Lung (tissue), 12 donors: ENCODE measurements around the gene OR51A7. TPM values are rescaled to one million over a fixed set of nuclear protein-coding genes. Genes with fewer than 3 reads are reported as not detected.

Experiments
- ATAC-seq: fragments of 200-7000 bp; cut with Tn5 transposase; one replicate; pipeline ENCODE4 v1.9.1; 2020; ENCODE audit warnings: moderate number of reproducible peaks; ENCODE audit not compliant: insufficient read depth, low FRiP score
- DNase-seq, 3 donors: peaks; one replicate each; pipeline ENCODE4 v3.0.0-alpha.2; 2013 to 2017
- H3K27ac ChIP-seq, 2 donors: one replicate each; pipeline ENCODE4 v1.5.1; 2013; ENCODE audit warnings: mild to moderate bottlenecking in 2 of 2, moderate library complexity in 2 of 2, control low read depth in 1 of 2, inconsistent platforms in 1 of 2, low read depth in 1 of 2, low read length in 1 of 2
- H3K27me3 ChIP-seq, 3 donors: one replicate each; pipeline ENCODE4 v1.5.1; 2013; ENCODE audit warnings: low read length in 2 of 3; ENCODE audit not compliant: control insufficient read depth in 3 of 3, insufficient read depth in 3 of 3
- H3K36me3 ChIP-seq, 4 donors: one replicate each; pipeline ENCODE4 v1.5.1; 2013; ENCODE audit warnings: low read length in 4 of 4, mild to moderate bottlenecking in 1 of 4, moderate library complexity in 1 of 4; ENCODE audit not compliant: control insufficient read depth in 4 of 4, insufficient read depth in 4 of 4
- H3K4me1 ChIP-seq, 5 donors: one replicate each; pipeline ENCODE4 v1.5.1; 2013; ENCODE audit warnings: low read length in 5 of 5, mild to moderate bottlenecking in 2 of 5, moderate library complexity in 1 of 5; ENCODE audit not compliant: control insufficient read depth in 5 of 5, insufficient read depth in 5 of 5
- H3K4me3 ChIP-seq: one replicate; pipeline ENCODE4 v1.5.1; 2013; ENCODE audit warnings: mild to moderate bottlenecking, control low read depth, moderate library complexity
- H3K9ac ChIP-seq, 2 donors: one replicate each; pipeline ENCODE4 v1.5.1; 2013; ENCODE audit warnings: low read length in 2 of 2, control low read depth in 1 of 2; ENCODE audit not compliant: insufficient read depth in 1 of 2
- H3K9me3 ChIP-seq, 4 donors: one replicate each; pipeline ENCODE4 v1.5.1; 2013; ENCODE audit warnings: low read length in 3 of 4, mild to moderate bottlenecking in 1 of 4, moderate library complexity in 1 of 4; ENCODE audit not compliant: control insufficient read depth in 4 of 4, insufficient read depth in 3 of 4
- CTCF ChIP-seq: IDR thresholded peaks from 2 replicates; pipeline ENCODE4 v1.5.1; 2012; ENCODE audit warnings: mild to moderate bottlenecking; ENCODE audit errors: control extremely low read depth, extremely low read depth
- WGBS, 2 donors: extraction: QIAGEN DNeasy Blood & Tissue Kit; methylation state at CpG; one replicate each; pipeline ENCODE4 v1.1.7; 2013; 5-methylcytosine and 5-hydroxymethylcytosine counted together
- polyA plus RNA-seq, 2 donors: library from polyadenylated mRNA; stranded (reverse); fragments of 200-250 nt; gene quantifications; one replicate each; pipeline ENCODE4 v1.2.1, GENCODE V29; 2013
- total RNA-seq, 2 donors: library from RNA; depleted of rRNA in 1 of 2; stranded (reverse); fragments of >200 nt in 1 of 2; gene quantifications; one replicate each; pipeline ENCODE4 v1.2.1, GENCODE V29; 2014 to 2021
- donor health status: control.
- donor health status: control.
- donor health status: Bipolar disorder and iron deficiency.
- donor health status: healthy.
- donor health status: DM: yes; HTN: yes; CAD: no.

Gene OR51A7
- total and polyA plus RNA-seq, 4 donors, result not detected

DNA sequence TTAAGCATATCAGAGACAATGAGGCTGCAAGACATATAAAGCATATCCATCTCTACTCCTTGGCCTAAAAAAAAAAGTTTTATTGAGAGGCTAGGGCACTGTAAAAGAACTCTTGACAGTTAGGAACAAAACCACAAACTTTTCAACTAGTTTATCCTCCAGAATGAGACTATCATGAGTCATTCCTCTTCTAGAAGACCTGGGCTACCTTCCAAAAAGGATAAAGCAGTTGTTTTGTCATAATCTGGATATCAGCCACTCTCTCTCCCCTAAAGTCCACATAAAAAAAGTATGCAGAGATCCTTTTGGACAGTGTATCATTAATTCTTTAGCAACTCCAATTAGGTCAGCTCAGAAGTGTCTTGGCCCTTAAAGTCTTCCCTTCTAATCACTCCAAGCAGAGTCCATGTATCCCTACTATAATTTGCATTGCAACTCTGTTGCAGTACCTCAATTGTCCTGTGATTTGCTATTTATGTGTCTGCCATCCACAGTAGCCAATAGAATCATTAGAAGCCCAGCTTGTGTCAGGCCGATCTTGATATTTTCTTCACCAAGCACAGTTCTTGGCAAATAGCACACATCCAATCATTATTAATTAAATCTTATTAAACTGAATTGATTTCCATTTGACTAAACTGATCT lies 11.5 kb upstream of the OR51A7 start:
- Histone ChIP-seq H3K36me3 (no peaks in the 10 kb centered on the region), H3K9ac (no peak overlapping the region), H3K27me3 (no peaks in the 10 kb centered on the region), H3K4me1 (no peaks in the 10 kb centered on the region), H3K27ac (no peak overlapping the region), H3K4me3 (no peak overlapping the region), H3K9me3 (peaks cover 0 to 2% (median 0%) of the 10 kb centered on the region in 4 donors)
- ATAC-seq, result peak; percentile 19
- no peak for TF ChIP-seq CTCF
- no peak for DNase-seq
- WGBS, 2 donors, result 92 to 98% methylated on average over 1 of the region's 1 CpG

DNA sequence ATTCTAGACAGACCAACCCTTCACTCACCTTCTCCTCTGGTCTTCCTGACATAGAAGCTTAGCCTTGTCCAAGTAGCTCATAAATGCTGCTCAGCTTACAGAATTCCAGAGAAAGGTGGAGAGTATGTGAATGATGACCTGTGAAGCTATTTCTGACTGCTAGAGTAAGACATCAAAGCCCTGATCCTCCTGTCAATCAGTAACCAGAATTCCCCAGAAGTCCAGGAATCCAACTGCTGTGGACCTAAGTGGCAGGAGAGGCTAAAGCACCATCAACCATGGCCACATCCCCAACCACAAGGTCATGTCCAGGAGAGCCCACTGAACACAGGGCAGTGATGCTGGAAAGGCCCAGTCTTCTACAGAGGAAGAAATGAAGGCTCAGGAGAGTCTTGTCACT lies 13.0 kb downstream of the OR51A7 start:
- H3K36me3 ChIP-seq, result no peaks in the 10 kb centered on the region
- H3K27me3 ChIP-seq, result no peaks in the 10 kb centered on the region
- H3K9me3 ChIP-seq, result peaks cover 0 to 3% (median 1%) of the 10 kb centered on the region in 4 donors
- no peak overlapping the region for H3K27ac ChIP-seq
- TF ChIP-seq CTCF, result no peak
- no peaks in the 10 kb centered on the region for H3K4me1 ChIP-seq
- no peak overlapping the region for H3K9ac ChIP-seq
- DNase-seq (no peak), ATAC-seq (no peak)
- H3K4me3 ChIP-seq, result peak overlapping the region; percentile 13

DNA sequence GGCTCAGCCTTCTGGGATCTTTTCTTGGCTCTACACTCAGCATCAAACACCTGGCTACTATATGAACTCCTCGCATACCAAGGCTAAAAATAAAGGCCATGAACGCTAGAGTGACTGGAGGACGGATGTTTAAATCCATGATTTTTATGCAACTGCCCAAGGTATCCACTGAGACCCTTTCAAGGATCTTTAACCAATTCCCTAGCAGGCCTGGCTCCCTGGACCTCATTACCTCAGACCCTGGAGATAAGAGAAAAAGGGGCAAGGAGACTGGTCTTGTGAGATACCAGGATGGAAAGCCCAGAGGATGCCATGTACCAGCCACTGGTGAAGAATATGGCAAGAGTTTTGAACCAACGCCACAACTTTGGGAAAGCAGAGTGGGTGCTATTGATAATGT lies 15.7 kb downstream of the OR51A7 start, which contains the start of gene OR51G2:
TSS of gene OR51G2 (minus strand) at position 101 of the 400 bp plus-strand sequence. CDS start 3,687 bp downstream, outside the sequence.
- Histone ChIP-seq H3K27me3 (no peaks in the 10 kb centered on the region), H3K4me1 (no peaks in the 10 kb centered on the region), H3K36me3 (no peaks in the 10 kb centered on the region), H3K9me3 (peaks cover 0 to 3% (median 1%) of the 10 kb centered on the region in 4 donors), H3K4me3 (no peak within 1 kb of the TSS), H3K27ac (no peak within 1 kb of the TSS), H3K9ac (no peak within 1 kb of the TSS)
- WGBS, 2 donors, result 87 to 93% methylated on average over 4 of the region's 4 CpGs
- ATAC-seq (no peak), DNase-seq (no peak)
- TF ChIP-seq CTCF, result no peak

DNA sequence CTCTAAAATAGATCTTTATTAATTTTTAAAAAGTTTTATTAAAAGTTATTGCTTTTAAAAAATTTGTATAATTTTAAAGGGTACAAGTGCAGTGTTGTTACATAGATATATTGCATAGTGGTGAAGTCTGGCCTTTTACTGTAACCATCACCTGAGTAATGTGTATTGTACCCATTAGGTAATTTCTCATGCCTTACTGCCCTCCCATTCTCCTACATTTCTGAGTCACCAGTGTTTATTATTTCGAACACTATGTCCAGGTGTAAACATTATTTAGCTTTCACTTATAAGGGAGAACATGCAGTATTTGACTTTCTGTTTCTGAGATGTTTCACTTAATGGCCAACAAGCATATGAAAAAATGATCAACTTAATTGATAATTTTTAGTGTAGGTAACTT lies 18.2 kb downstream of the OR51A7 start:
- Histone ChIP-seq H3K27me3 (no peaks in the 10 kb centered on the region), H3K4me3 (no peak overlapping the region), H3K27ac (no peak overlapping the region), H3K9me3 (peaks cover 0 to 3% (median 0%) of the 10 kb centered on the region in 4 donors), H3K36me3 (no peaks in the 10 kb centered on the region), H3K9ac (no peak overlapping the region), H3K4me1 (no peaks in the 10 kb centered on the region)
- TF ChIP-seq CTCF, result no peak
- DNase-seq, result no peak
- WGBS, 2 donors, result 75 to 76% methylated on average over 1 of the region's 1 CpG
- ATAC-seq, result no peak
